GM12864 (cell line): Measurements from ENCODE around the gene RARRES1.

Experiments
- DNase-seq: peaks from one replicate; pipeline ENCODE4 v3.0.0-alpha.2; 2011; ENCODE audit warnings: low read depth
- H3K4me3 ChIP-seq: 2 replicates; pipeline ENCODE4 v1.5.1; 2011; ENCODE audit warnings: mild to moderate bottlenecking, low read depth, low read length, control low read depth
- TF ChIP-seq, protein P1 (sequence below): IDR thresholded peaks from 2 replicates; pipeline ENCODE4 v1.5.1; 2011; ENCODE audit warnings: low read depth, mild to moderate bottlenecking, moderate library complexity, low read length, control low read depth, inconsistent platforms; ENCODE audit errors: missing control alignments

RARRES1 gene

DNA sequence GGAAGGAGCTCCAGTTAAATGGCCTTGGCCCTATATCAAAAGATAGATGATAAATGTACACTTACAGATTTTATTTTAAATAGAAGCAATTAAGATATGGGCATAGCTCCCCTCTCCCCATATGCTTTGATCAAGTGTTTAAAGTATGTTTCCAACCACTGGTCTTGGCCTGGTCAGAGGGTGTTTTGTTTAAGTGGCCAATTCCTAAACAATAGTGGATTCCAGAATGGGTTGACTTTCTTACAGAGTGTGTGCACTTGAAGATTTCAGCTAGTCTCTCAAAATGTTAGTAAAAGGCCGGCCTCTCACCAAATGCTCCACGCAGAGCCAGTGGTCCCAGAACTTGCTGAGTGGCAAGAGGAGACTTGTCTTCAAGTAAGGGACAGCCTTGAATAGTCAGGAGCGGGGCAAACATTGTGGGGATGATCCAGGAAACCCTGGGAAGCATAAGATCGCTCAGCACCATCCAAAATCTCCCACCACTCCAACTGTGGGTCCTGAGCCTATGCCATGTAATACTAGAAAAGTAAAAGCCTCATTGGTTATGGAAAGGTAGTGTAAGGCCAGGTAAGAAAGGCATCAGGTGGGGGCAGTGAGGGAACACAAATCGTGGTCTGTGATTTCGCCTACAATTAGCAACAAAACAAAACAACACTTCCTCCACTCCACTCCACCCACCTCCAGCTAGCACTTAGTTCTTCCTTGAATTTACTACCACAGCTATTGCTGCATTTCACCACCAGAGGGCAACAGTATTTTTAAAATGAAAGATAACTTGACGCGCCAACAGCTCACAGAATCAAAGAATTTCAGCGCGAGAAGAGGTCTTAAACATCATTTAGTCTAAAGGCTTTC is 4.8 kb downstream of the RARRES1 start:
- TF ChIP-seq, protein P1, sequence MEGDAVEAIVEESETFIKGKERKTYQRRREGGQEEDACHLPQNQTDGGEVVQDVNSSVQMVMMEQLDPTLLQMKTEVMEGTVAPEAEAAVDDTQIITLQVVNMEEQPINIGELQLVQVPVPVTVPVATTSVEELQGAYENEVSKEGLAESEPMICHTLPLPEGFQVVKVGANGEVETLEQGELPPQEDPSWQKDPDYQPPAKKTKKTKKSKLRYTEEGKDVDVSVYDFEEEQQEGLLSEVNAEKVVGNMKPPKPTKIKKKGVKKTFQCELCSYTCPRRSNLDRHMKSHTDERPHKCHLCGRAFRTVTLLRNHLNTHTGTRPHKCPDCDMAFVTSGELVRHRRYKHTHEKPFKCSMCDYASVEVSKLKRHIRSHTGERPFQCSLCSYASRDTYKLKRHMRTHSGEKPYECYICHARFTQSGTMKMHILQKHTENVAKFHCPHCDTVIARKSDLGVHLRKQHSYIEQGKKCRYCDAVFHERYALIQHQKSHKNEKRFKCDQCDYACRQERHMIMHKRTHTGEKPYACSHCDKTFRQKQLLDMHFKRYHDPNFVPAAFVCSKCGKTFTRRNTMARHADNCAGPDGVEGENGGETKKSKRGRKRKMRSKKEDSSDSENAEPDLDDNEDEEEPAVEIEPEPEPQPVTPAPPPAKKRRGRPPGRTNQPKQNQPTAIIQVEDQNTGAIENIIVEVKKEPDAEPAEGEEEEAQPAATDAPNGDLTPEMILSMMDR: peak; percentile 74
- peak; percentile 39 for DNase-seq
- H3K4me3 ChIP-seq: no peak overlapping the region

DNA sequence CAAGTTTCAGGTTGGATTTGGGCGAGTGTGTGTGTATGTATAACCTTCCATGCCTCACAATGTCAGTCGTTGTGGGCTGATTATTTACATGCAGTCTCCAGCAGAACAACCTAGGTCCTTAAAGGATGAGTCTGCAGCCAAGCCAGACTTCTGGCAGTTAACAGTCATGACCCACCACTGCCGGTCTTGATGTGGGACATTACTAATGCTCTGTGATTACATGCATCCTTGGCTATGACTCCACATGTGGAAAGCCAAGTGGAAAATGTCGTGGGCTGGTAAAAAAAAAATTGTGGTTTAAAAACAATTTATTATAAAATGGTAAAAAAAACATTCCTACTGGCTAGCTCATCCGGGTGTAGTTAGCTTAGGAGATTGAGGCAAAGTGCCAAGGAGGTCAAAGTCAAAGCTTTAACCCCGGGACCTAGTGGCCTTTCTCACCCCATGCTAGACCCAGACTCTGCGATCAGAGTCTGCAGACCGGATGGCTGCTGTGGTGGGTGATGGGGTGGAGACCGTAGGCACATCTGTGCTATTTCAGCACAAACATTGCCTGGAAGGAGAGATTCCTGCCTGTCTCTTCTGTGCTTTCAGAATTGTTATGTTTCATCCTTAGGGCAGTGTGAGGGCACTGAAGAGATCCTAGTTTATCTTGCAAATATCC is 6.8 kb downstream of the RARRES1 start:
- H3K4me3 ChIP-seq: no peak overlapping the region
- DNase-seq: no peak
- TF ChIP-seq, protein P1: no peak

DNA sequence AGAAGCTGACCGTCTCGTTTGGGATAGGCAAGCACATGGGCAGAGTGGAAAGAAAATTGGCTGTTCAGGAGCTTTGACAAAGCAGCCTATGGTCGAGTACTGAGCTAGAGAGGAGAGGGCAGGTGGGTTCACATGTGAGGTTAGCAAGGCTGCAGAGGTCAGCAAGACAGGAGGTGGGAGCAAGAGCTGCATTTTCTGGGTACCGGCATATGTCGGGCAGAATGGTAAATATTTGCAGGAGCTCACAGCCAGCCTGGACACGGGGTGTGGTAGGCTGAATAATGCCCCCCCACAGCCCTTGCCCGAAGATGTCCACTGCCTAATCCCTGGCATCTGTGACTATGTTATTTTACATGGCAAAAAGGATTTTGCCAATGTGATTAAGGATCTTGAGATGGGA is 8.3 kb downstream of the RARRES1 start:
- DNase-seq: no peak
- no peak overlapping the region for H3K4me3 ChIP-seq
- TF ChIP-seq, protein P1: no peak

DNA sequence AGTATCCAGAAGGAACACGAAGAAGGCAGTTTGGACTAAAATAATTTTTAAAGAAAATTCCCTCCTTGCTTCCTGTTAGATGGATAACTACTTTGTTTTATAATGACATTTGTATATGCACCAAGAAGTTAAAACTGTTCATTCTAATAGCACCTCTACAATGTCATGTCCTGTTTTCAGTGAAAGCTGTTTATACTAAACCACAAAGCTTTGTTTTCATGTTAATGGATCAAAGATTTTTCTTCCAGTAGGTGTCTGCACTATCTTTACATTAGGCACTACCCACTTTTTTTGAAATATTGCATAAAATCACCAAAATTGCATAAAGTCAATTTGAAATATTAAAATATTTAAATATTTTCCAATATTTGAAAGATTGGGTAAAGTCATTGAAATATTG is 10.1 kb downstream of the RARRES1 start:
- TF ChIP-seq, protein P1: no peak
- no peak for DNase-seq
- no peak overlapping the region for H3K4me3 ChIP-seq

DNA sequence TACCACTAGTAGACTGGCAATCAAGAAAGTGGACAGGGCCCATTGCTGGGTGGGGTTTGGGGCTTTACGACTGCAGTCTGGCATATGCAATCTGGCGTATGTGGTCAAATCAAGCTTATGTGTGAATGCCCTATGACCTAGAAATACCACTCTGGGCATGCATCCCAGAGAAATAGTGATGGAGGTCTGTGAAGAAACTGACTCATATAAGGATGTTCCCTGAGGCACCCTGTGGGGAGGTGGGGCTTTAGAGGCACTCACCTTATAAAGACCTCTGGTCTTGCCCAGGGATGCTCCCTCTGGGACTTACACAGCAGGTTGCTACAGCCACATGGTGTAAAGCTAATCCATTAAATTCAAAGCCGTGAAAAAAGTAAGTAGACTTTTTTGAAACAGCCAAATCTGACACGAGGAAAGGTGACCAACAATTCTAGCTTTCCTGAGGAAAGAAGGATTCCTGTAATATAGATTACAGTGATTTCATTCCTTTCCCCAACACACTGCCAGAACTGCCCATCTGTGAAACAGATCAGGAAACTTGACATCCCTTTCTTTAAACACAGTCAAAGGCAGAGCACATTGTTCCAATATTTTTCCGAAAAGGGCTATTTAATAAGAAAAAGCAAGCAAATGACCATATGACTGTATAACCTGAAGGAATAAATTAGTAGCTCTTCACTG is 13.6 kb downstream of the RARRES1 start:
- H3K4me3 ChIP-seq: no peak overlapping the region
- no peak for DNase-seq
- TF ChIP-seq, protein P1: no peak

DNA sequence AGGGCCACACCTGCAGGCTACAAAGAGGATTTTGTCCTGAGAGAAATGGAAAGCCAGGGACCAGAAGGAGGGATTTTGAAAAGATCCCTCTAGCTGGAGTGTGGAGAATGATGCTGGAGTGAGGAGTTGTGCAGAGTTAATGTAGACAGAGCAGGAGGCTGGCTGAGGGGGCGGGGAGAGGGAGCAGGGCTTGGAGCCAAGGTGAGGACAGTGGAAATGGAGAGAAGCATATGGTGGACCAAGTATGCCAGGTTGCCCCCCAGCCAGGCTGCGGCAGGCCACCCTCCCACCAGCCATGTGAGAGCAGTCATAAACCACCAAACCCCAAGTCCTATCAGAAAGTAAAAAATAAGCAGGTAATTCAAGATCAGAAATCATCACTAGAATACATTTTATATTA is 14.7 kb downstream of the RARRES1 start:
- no peak for DNase-seq
- TF ChIP-seq, protein P1: no peak
- no peak overlapping the region for H3K4me3 ChIP-seq
